ENCODE results near the gene ZNF275. TPM values are rescaled to one million over a fixed set of nuclear protein-coding genes. Genes with fewer than 3 reads are reported as not detected.

The ZNF275 gene
- total and polyA plus RNA-seq, 9 donors = 27.5 to 75.9 (median 49.6) TPM

GRCh38 chrX:153392642-153393321 is 58.8 kb downstream of the ZNF275 start:
- no peaks in the 10 kb centered on the region for H3K9me3 ChIP-seq
- no peaks in the 10 kb centered on the region for H3K36me3 ChIP-seq
- 84 to 86% (median 85%) methylated on average over 15 to 16 of the region's 16 CpGs for WGBS, 3 donors
- intact Hi-C loops (cut with DNase I) = no loop called here
- TF ChIP-seq POLR2A (IDR thresholded peaks at IDR 0.05) (no peak), CTCF (IDR thresholded peaks at IDR 0.05) (no peak), EP300 (IDR thresholded peaks at IDR 0.05) (no peak)
- DNase-seq = no peak
- H3K4me3 ChIP-seq = no peak overlapping the region
- no peaks in the 10 kb centered on the region for H3K4me1 ChIP-seq (ENCODE audit: insufficient read depth)
- H3K27me3 ChIP-seq = no peaks in the 10 kb centered on the region
- no peak overlapping the region for H3K27ac ChIP-seq

- Histone ChIP-seq H3K9me3 (no peaks in the 10 kb centered on the region), H3K4me1 (ENCODE audit: insufficient read depth) (peaks cover 2% of the 10 kb centered on the region), H3K27ac (no peak overlapping the region), H3K27me3 (no peaks in the 10 kb centered on the region), H3K4me3 (no peak overlapping the region), H3K36me3 (no peaks in the 10 kb centered on the region)
- 50 to 59% (median 56%) methylated on average over 13 of the region's 13 CpGs for WGBS, 3 donors
- intact Hi-C loops (cut with DNase I) = no loop called here
- peak in 2 of 5 donors; percentile 3 to 31 for DNase-seq
- TF ChIP-seq POLR2A (IDR thresholded peaks at IDR 0.05) (no peak), CTCF (IDR thresholded peaks at IDR 0.05) (no peak), EP300 (IDR thresholded peaks at IDR 0.05) (no peak)
Observed at GRCh38 chrX:153394612-153395011, 60.7 kb downstream of the ZNF275 start.

GRCh38 chrX:153395613-153396319 is 61.8 kb downstream of the ZNF275 start:
- Histone ChIP-seq H3K4me3 (no peak overlapping the region), H3K4me1 (ENCODE audit: insufficient read depth) (peaks cover 4% of the 10 kb centered on the region), H3K27me3 (no peaks in the 10 kb centered on the region), H3K27ac (no peak overlapping the region), H3K9me3 (no peaks in the 10 kb centered on the region), H3K36me3 (no peaks in the 10 kb centered on the region)
- intact Hi-C loops (cut with DNase I) = no loop called here
- DNase-seq = peak in 2 of 5 donors; percentile 10 to 26
- WGBS, 3 donors = 86 to 89% (median 87%) methylated on average over 26 of the region's 26 CpGs
- TF ChIP-seq EP300 (IDR thresholded peaks at IDR 0.05) = no peak

DNA sequence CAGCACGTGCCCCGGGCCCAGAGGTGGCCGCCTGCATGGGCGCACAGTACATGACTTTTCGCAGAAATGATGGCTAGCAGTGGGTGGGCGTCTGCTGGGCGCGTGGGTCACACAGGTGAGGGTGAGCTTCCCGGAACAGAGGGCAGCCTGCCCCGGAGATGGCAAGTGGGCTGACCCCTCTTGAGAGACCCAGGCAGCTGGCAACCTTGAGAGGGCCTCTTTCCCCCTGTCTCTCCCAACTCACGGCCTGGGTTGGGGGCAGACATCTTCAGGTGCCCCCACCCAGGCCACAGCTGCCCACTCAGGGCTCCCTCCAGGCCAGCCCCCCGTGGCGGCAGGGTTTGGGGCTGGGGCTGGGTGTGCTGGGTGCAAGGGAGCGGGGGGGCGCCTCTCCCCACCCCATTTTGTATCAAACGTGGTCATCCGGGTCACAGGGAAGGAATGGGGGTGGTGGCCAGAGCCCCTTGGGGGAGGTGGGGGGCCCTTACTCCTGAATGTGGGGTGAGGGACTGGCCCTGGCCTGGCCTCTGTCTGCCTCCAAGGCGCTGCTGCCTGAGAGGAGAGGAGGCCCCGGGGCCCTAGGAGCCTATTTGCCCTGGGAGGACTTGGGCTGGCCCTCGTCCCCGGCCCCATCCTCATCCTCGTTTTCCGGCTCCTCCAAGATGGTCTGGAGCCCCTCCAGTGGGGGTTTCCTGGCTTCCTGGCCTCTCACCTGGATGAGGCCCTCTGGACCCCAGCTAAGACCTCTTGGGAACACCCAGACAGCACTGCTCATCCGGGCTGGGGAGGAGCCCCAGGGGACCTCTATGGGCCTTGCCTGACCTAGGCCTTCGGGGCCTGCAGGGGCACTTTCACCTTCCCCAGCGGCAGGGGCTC is 62.6 kb downstream of the ZNF275 start:
- H3K4me3 ChIP-seq = no peak overlapping the region
- 85 to 88% (median 88%) methylated on average over 22 to 26 of the region's 26 CpGs for WGBS, 3 donors
- intact Hi-C loops (cut with DNase I) = no loop called here
- no peaks in the 10 kb centered on the region for H3K36me3 ChIP-seq
- peak in 2 of 5 donors; percentile 10 to 18 for DNase-seq
- H3K27me3 ChIP-seq = no peaks in the 10 kb centered on the region
- no peak overlapping the region for H3K27ac ChIP-seq
- H3K4me1 ChIP-seq (ENCODE audit: insufficient read depth) = peaks cover 4% of the 10 kb centered on the region
- H3K9me3 ChIP-seq = no peaks in the 10 kb centered on the region
- TF ChIP-seq CTCF (IDR thresholded peaks at IDR 0.05) (no peak), EP300 (IDR thresholded peaks at IDR 0.05) (no peak), POLR2A (IDR thresholded peaks at IDR 0.05) (no peak)
